Gastroesophageal sphincter (tissue), 4 donors: Measurements from ENCODE around the gene INTS2. TPM values are rescaled to one million over a fixed set of nuclear protein-coding genes. Genes with fewer than 3 reads are reported as not detected.
"Not testable (repeated sequence)": the region's sequence is repeated elsewhere in the genome, so short reads cannot be mapped to it uniquely, and the experiment has no call there.

Experiments
- ATAC-seq: fragments of 150-250 bp; one replicate; pipeline ENCODE4 v1.9.1; 2016; ENCODE audit warnings: mild to moderate bottlenecking, moderate library complexity
- H3K27ac ChIP-seq, 4 donors: fragments of 200-600 bp; sonication (generic) in 3 of 4; 1 replicate in 3 of 4; 2 replicates in 1 of 4; pipeline ENCODE4 v1.5.1; 2016 to 2019
- H3K27me3 ChIP-seq: fragments of 200-600 bp; sonication (generic); one replicate; pipeline ENCODE4 v1.5.1; 2019
- H3K36me3 ChIP-seq, 2 donors: fragments of 200-600 bp; sonication (generic); one replicate each; pipeline ENCODE4 v1.5.1; 2019; ENCODE audit warnings: control low read depth in 1 of 2
- H3K4me1 ChIP-seq, 3 donors: fragments of 200-600 bp; sonication (generic); 1 replicate in 2 of 3; 2 replicates in 1 of 3; pipeline ENCODE4 v1.5.1; 2016 to 2019; ENCODE audit warnings: control low read depth in 2 of 3
- H3K4me3 ChIP-seq, 2 donors: fragments of 200-600 bp; sonication (generic); one replicate each; pipeline ENCODE4 v1.5.1; 2019; ENCODE audit warnings: mild to moderate bottlenecking in 1 of 2, moderate library complexity in 1 of 2
- H3K9me3 ChIP-seq, 3 donors: fragments of 200-600 bp; sonication (generic); one replicate each; pipeline ENCODE4 v1.5.1; 2017 to 2019; ENCODE audit warnings: control low read depth in 2 of 3
- CTCF ChIP-seq, 4 experiments: fragments of 200-600 bp in 2 of 4; fragments of 450-650 bp in 2 of 4; sonication (generic) in 1 of 4; IDR thresholded peaks; one replicate each; pipeline ENCODE4 v1.5.1; 2017 to 2019; ENCODE audit warnings: antibody characterized with exemption in 4 of 4, mild to moderate bottlenecking in 2 of 4, moderate library complexity in 2 of 4
- EP300 ChIP-seq: sonication (generic); formaldehyde crosslinking; IDR thresholded peaks from one replicate; pipeline ENCODE4 v1.6.1; 2017; ENCODE audit warnings: antibody characterized with exemption, mild to moderate bottlenecking
- POLR2A ChIP-seq, 2 donors: fragments of 450-650 bp; IDR thresholded peaks; one replicate each; pipeline ENCODE4 v1.6.1; 2017; ENCODE audit warnings: antibody characterized with exemption in 2 of 2, mild to moderate bottlenecking in 2 of 2, moderate library complexity in 1 of 2
- POLR2AphosphoS5 ChIP-seq: sonication (generic); formaldehyde crosslinking; IDR thresholded peaks from one replicate; pipeline ENCODE4 v1.6.1; 2017; ENCODE audit warnings: antibody characterized with exemption
- WGBS, 2 donors: methylation state at CpG; one replicate each; pipeline ENCODE4 v1.1.5; 2018; ENCODE audit warnings: low coverage in 1 of 2; 5-methylcytosine and 5-hydroxymethylcytosine counted together
- total RNA-seq, 4 donors: library from RNA; depleted of rRNA; stranded (reverse); fragments of >200 nt; gene quantifications; one replicate each; pipeline ENCODE4 v1.1.0, GENCODE V29; 2016

The INTS2 gene
- total RNA-seq, 4 donors from 2014 or later: 11.3 to 16.9 (median 14.8) TPM

GRCh38 chr17:61885865-61886264 is 41.9 kb downstream of the INTS2 start:
- not testable (repeated sequence) for H3K27me3 ChIP-seq, H3K4me1 ChIP-seq, H3K9me3 ChIP-seq, H3K4me3 ChIP-seq, ATAC-seq, H3K27ac ChIP-seq
- whole genome bisulfite sequencing, 2 donors: 98 to 100% methylated on average over 6 to 8 of the region's 8 CpGs
- peaks cover 0 to 93% of the 10 kb centered on the region in 2 donors for H3K36me3 ChIP-seq

GRCh38 chr17:61884864-61885263 is 42.9 kb downstream of the INTS2 start:
- no peak for TF ChIP-seq CTCF (IDR thresholded peaks at IDR 0.05)
- no peak for TF ChIP-seq POLR2AphosphoS5
- no peak for TF ChIP-seq POLR2A (IDR thresholded peaks at IDR 0.05)
- no peak for TF ChIP-seq EP300
- 92 to 93% methylated on average over 3 of the region's 3 CpGs for WGBS, 2 donors
- Histone ChIP-seq H3K9me3 (no peaks in the 10 kb centered on the region), H3K36me3 (peaks cover 0 to 94% of the 10 kb centered on the region in 2 donors), H3K27ac (no peak overlapping the region), H3K27me3 (no peaks in the 10 kb centered on the region), H3K4me3 (no peak overlapping the region), H3K4me1 (no peaks in the 10 kb centered on the region)
- ATAC-seq: no peak

- Histone ChIP-seq H3K4me3 (no peak overlapping the region), H3K36me3 (peaks cover 0 to 95% of the 10 kb centered on the region in 2 donors)
- 96 to 98% methylated on average over 3 to 4 of the region's 4 CpGs for WGBS, 2 donors
Measured at GRCh38 chr17:61880589-61881102, 47.1 kb downstream of the INTS2 start.

GRCh38 chr17:61878984-61879612 is 48.7 kb downstream of the INTS2 start:
- 100% methylated on average over 1 to 3 of the region's 3 CpGs for WGBS, 2 donors
- TF ChIP-seq EP300 (no peak), CTCF (IDR thresholded peaks at IDR 0.05) (no peak), POLR2AphosphoS5 (no peak), POLR2A (IDR thresholded peaks at IDR 0.05) (no peak)

More at GRCh38 chr17:61880589-61881102, 47.1 kb downstream of the INTS2 start:
- no peak for TF ChIP-seq EP300
- TF ChIP-seq POLR2A (IDR thresholded peaks at IDR 0.05): no peak
- no peak for TF ChIP-seq CTCF (IDR thresholded peaks at IDR 0.05)
- no peak for TF ChIP-seq POLR2AphosphoS5
- no peaks in the 10 kb centered on the region for H3K9me3 ChIP-seq
- no peaks in the 10 kb centered on the region for H3K27me3 ChIP-seq
- H3K27ac ChIP-seq: no peak overlapping the region
- H3K4me1 ChIP-seq: no peaks in the 10 kb centered on the region
- ATAC-seq: no peak

GRCh38 chr17:61878520-61878919 is 49.3 kb downstream of the INTS2 start:
- Histone ChIP-seq H3K36me3 (peaks cover 0 to 88% of the 10 kb centered on the region in 2 donors), H3K27ac (no peak overlapping the region), H3K9me3 (no peaks in the 10 kb centered on the region), H3K4me3 (no peak overlapping the region), H3K27me3 (no peaks in the 10 kb centered on the region), H3K4me1 (no peaks in the 10 kb centered on the region)
- TF ChIP-seq POLR2AphosphoS5 (no peak), CTCF (IDR thresholded peaks at IDR 0.05) (no peak), EP300 (no peak), POLR2A (IDR thresholded peaks at IDR 0.05) (no peak)
- no peak for ATAC-seq
- WGBS, 2 donors: 100% methylated on average over 2 of the region's 2 CpGs

More at GRCh38 chr17:61878984-61879612, 48.7 kb downstream of the INTS2 start:
- Histone ChIP-seq H3K4me3 (no peak overlapping the region), H3K27me3 (no peaks in the 10 kb centered on the region), H3K27ac (no peak overlapping the region), H3K9me3 (no peaks in the 10 kb centered on the region), H3K4me1 (no peaks in the 10 kb centered on the region), H3K36me3 (peaks cover 0 to 88% of the 10 kb centered on the region in 2 donors)
- no peak for ATAC-seq
